IPS-18c (cell line): Measurements from ENCODE around the gene KIF24.
A peak's percentile ranks its signal among the peaks of the same experiment; 100 is the strongest.
"Not testable (repeated sequence)": the region's sequence is repeated elsewhere in the genome, so short reads cannot be mapped to it uniquely, and the experiment has no call there.

Experiments used
- H3K4me3 ChIP-seq: 2 replicates; pipeline ENCODE4 v1.7.0; 2013; ENCODE audit warnings: low read depth, mild to moderate bottlenecking, low read length, moderate library complexity; ENCODE audit not compliant: insufficient read depth
- H3K9me3 ChIP-seq: one replicate; pipeline ENCODE4 v1.6.1; 2013; ENCODE audit warnings: mild to moderate bottlenecking, low read length, moderate library complexity; ENCODE audit not compliant: control insufficient read depth, insufficient read depth

The KIF24 gene

GRCh38 chr9:34328987-34329832 is at the start of gene KIF24, which contains the start of gene NUDT2:
TSS of gene KIF24 (minus strand) at chr9:34329268. CDS start at chr9:34311346, 17,922 bp downstream.
TSS of gene NUDT2 (plus strand) at chr9:34329569. CDS start at chr9:34339040, 9,471 bp downstream.
- Histone ChIP-seq H3K9me3 (no peaks in the 10 kb centered on the region), H3K4me3 (peak within 1 kb of the TSS; percentile 87)

- peaks cover 2% of the 10 kb centered on the region for H3K9me3 ChIP-seq
These were observed 49.5 kb upstream of the KIF24 start for GRCh38 chr9:34378376-34379060.

GRCh38 chr9:34377404-34377746 is 48.3 kb upstream of the KIF24 start:
- H3K4me3 ChIP-seq = peak overlapping the region; percentile 76
- H3K9me3 ChIP-seq = peaks cover 2% of the 10 kb centered on the region

More at GRCh38 chr9:34378376-34379060, 49.5 kb upstream of the KIF24 start:
- no peak overlapping the region for H3K4me3 ChIP-seq

- Histone ChIP-seq H3K4me3 (peak within 1 kb of the TSS; percentile 76), H3K9me3 (peaks cover 4% of the 10 kb centered on the region)
These were observed 47.7 kb upstream of the KIF24 start, which contains the start of gene MYORG for GRCh38 chr9:34376596-34377403. TSS of gene MYORG (minus strand) at chr9:34376898. CDS start at chr9:34372943, 3,955 bp downstream.

- H3K9me3 ChIP-seq = peaks cover 7% of the 10 kb centered on the region
These were observed 47.0 kb upstream of the KIF24 start for GRCh38 chr9:34375901-34376595.

GRCh38 chr9:34374905-34375552 is 46.0 kb upstream of the KIF24 start:
- H3K9me3 ChIP-seq = peaks cover 9% of the 10 kb centered on the region
- H3K4me3 ChIP-seq = peak overlapping the region; percentile 6; the same call in 1 of the 2 replicates

More at GRCh38 chr9:34375901-34376595, 47.0 kb upstream of the KIF24 start:
- peak overlapping the region; percentile 76 for H3K4me3 ChIP-seq

GRCh38 chr9:34374339-34374738 is 45.3 kb upstream of the KIF24 start:
- Histone ChIP-seq H3K9me3 (peaks cover 9% of the 10 kb centered on the region), H3K4me3 (no peak overlapping the region)

- Histone ChIP-seq H3K9me3 (peaks cover 9% of the 10 kb centered on the region), H3K4me3 (no peak overlapping the region)
These were observed 44.7 kb upstream of the KIF24 start for GRCh38 chr9:34373749-34374148.

GRCh38 chr9:34372467-34373011 is 43.5 kb upstream of the KIF24 start:
- H3K4me3 ChIP-seq = no peak overlapping the region

GRCh38 chr9:34371886-34372466 is 42.9 kb upstream of the KIF24 start:
- no peak overlapping the region for H3K4me3 ChIP-seq

More at GRCh38 chr9:34372467-34373011, 43.5 kb upstream of the KIF24 start:
- peaks cover 7% of the 10 kb centered on the region for H3K9me3 ChIP-seq

GRCh38 chr9:34370970-34371880 is 42.2 kb upstream of the KIF24 start:
- Histone ChIP-seq H3K9me3 (peaks cover 7% of the 10 kb centered on the region), H3K4me3 (no peak overlapping the region)

More at GRCh38 chr9:34371886-34372466, 42.9 kb upstream of the KIF24 start:
- H3K9me3 ChIP-seq = peaks cover 7% of the 10 kb centered on the region

GRCh38 chr9:34370335-34370969 is 41.4 kb upstream of the KIF24 start:
- Histone ChIP-seq H3K9me3 (peaks cover 7% of the 10 kb centered on the region), H3K4me3 (no peak overlapping the region)

GRCh38 chr9:34369636-34370035 is 40.6 kb upstream of the KIF24 start:
- no peak overlapping the region for H3K4me3 ChIP-seq
- H3K9me3 ChIP-seq = peaks cover 7% of the 10 kb centered on the region

GRCh38 chr9:34368796-34369195 is 39.7 kb upstream of the KIF24 start:
- not testable (repeated sequence) for H3K4me3 ChIP-seq, H3K9me3 ChIP-seq
